Measurements from ENCODE around the gene ROR1.

Gene ROR1

DNA sequence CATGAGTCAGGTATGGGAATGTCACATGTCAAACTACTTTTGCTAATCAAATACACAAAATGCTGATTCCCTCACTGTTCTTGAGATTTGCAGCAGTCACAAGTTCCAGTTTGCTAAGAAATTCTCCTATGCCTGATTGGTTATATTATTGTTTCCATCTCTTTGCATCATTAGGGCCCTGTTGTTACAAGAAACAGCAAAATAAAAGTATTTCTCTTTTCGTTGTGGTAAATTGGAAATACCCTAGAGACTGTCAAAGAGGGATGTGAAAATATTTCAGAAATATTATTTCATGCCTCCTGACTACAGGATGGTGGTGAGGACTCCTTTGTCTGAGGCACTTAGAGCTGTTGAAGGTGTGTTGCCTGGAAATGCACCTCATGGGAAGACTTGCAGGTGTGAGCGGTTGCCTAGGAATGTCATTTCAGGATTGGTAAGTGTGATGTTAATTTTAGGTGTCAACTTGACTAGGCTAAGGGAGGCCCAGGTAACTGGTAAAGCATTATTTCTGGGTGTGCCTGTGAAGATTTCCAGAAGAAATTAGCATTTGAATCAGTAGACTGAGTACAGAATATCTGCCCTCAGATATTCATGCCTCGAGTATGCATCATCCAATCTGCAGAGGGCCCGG is 117.4 kb downstream of the ROR1 start:
- no peak overlapping the region for H3K4me3 ChIP-seq (replicated peaks in 1 of 2; ENCODE audit: low read depth in 2 of 2, low read length in 2 of 2)
- no peak for TF ChIP-seq CTCF (IDR thresholded peaks at IDR 0.05; ENCODE audit: low read depth, low read length)
- DNase-seq (ENCODE audit: low read depth in 2 of 2) = no peak

GRCh38 chr1:63892632-63893395 is 119.0 kb downstream of the ROR1 start:
- H3K4me3 ChIP-seq (replicated peaks in 1 of 2; ENCODE audit: low read depth in 2 of 2, low read length in 2 of 2) = no peak overlapping the region
- DNase-seq (ENCODE audit: low read depth in 2 of 2) = peak; percentile 58 to 61

DNA sequence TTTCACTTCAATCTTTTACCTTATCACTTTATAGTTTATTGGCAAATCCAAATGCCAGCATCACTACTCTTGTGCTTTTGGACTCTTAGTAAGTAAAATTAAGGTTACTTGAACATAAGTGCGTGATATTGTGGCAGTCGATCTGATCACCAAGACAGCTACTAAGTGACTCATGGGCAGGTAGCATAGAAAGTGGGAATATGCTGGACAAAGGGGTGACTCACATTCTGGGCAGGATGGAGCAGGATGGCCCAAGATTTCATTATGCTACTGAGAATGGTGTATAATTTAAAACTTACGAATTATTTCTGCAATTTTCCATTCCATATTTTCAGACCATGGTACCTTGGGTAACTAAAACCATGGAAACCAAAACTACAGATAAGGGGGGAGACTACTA is 120.2 kb downstream of the ROR1 start:
- no peak for DNase-seq (ENCODE audit: low read depth in 2 of 2)
- TF ChIP-seq CTCF (IDR thresholded peaks at IDR 0.05; ENCODE audit: low read depth, low read length) = no peak

More at GRCh38 chr1:63892632-63893395, 119.0 kb downstream of the ROR1 start:
- no peak for TF ChIP-seq CTCF (IDR thresholded peaks at IDR 0.05; ENCODE audit: low read depth, low read length)

DNA sequence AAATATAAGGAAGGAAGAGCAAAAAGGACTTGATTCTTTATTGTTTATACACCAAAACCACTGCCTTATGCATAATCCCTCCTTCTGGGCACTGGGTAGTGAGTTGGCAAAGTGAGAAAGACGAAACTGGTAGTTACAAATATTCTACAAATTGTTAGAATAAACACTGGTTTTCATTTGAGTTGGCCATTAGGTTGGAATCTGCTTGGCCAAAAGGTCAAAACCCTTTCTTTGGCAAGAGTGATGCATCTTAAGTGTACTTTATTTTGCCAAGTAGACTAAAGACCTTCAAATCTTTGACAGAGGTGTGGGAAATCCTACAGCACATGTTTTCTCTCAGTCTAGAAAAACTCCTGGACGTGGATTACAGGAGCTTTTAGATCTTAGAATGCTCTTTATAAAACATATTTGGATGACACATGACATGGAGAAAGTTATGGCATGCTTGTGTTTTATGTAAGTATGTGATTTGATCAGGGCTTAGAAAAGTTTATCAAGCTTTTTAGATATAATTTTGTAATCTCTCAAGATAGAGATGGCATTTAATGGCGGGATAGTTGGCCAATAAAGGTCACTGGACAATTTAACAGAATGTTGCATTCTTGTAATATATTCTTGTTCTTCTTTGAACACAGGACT is 120.9 kb downstream of the ROR1 start:
- H3K4me3 ChIP-seq (replicated peaks in 1 of 2; ENCODE audit: low read depth in 2 of 2, low read length in 2 of 2) = no peak overlapping the region
- TF ChIP-seq CTCF (IDR thresholded peaks at IDR 0.05; ENCODE audit: low read depth, low read length) = no peak
- no peak for DNase-seq (ENCODE audit: low read depth in 2 of 2)

More for the DNA sequence above, 120.2 kb downstream of the ROR1 start:
- H3K4me3 ChIP-seq (replicated peaks in 1 of 2; ENCODE audit: low read depth in 2 of 2, low read length in 2 of 2) = no peak overlapping the region

DNA sequence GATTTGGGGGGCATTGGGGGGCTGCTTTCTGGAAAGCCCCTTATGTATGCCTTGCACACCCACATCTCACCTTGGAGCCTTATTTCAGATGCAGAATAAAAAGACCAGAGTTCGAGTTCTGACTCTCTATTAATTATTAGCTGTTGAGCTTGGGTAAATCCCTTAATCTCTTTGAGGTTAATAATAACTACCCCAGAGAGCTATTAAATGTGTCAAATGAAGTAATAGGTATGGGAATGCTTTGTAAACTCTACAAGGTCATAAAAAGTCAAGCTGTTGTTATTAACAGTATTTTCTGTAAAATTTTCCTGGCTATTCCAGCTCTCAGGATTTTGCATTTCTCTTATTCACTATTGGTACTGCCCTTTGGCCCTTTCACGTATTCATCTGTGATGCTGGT is 122.9 kb downstream of the ROR1 start:
- no peak for TF ChIP-seq CTCF (IDR thresholded peaks at IDR 0.05; ENCODE audit: low read depth, low read length)

DNA sequence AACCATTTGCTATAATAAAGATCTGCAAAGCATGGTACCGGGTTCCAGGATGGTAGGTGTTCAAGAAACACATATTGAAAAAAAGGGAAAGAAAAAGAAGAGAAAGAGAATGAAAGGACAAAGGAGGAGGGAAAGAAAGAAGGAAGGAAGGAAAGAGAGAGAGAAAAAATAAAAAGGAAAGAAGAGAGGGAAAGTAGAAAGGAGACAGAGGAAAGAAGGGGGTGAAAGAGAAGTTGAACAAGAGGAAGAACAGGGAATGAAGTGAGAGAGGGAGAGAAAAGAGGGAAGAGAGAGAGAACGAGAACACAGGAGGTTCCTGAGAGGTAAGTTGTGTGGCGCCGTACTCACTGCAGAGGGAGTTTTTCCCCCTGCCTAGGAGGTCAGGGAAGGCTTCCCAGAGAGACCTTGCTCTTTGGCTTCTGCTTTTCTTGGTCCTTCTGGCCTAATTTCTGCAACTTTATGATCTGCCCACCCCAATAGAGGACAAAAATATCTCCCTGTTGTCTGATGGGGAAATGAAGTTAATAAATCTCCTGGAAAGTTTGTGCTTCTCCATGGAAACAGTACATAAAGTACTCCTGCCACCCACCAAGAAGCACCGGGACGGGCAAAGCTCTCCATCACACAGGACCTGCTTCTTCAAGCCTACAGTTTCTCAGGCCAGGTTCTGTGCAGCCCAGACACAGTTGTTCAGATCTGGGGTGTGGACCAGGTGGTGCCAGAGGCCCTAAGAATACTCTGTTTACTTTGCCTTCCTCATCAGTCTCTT is 124.8 kb downstream of the ROR1 start:
- no peak for DNase-seq (ENCODE audit: low read depth in 2 of 2)
- TF ChIP-seq CTCF (IDR thresholded peaks at IDR 0.05; ENCODE audit: low read depth, low read length) = no peak
- H3K4me3 ChIP-seq (replicated peaks in 1 of 2; ENCODE audit: low read depth in 2 of 2, low read length in 2 of 2) = no peak overlapping the region

More for the DNA sequence above, 122.9 kb downstream of the ROR1 start:
- no peak overlapping the region for H3K4me3 ChIP-seq (replicated peaks in 1 of 2; ENCODE audit: low read depth in 2 of 2, low read length in 2 of 2)
- DNase-seq (ENCODE audit: low read depth in 2 of 2) = no peak
